Right lobe of liver (tissue), 4 donors: Measurements from ENCODE around the gene RHOT2.

Experiments
- POLR2A ChIP-seq: fragments of 450-650 bp; IDR thresholded peaks from one replicate; pipeline ENCODE4 v1.6.1; 2017; ENCODE audit warnings: antibody characterized with exemption, mild to moderate bottlenecking
- TF ChIP-seq, protein P1 (sequence below), 4 donors: fragments of 200-600 bp in 3 of 4; fragments of 450-650 bp in 1 of 4; IDR thresholded peaks; one replicate each; pipeline versions ENCODE4 v1.5.1 to v1.8.0; 2016 to 2022; ENCODE audit warnings: antibody characterized with exemption in 4 of 4, mild to moderate bottlenecking in 2 of 4
- donor health status: DM: no; HTN: no; CAD: no.
- donor health status: DM: no; HTN: no; CAD: no.
- donor health status: DM: no; HTN: yes; CAD: no.

GRCh38 chr16:660132-660458 is 7.8 kb upstream of the RHOT2 start:
- TF ChIP-seq, protein P1, sequence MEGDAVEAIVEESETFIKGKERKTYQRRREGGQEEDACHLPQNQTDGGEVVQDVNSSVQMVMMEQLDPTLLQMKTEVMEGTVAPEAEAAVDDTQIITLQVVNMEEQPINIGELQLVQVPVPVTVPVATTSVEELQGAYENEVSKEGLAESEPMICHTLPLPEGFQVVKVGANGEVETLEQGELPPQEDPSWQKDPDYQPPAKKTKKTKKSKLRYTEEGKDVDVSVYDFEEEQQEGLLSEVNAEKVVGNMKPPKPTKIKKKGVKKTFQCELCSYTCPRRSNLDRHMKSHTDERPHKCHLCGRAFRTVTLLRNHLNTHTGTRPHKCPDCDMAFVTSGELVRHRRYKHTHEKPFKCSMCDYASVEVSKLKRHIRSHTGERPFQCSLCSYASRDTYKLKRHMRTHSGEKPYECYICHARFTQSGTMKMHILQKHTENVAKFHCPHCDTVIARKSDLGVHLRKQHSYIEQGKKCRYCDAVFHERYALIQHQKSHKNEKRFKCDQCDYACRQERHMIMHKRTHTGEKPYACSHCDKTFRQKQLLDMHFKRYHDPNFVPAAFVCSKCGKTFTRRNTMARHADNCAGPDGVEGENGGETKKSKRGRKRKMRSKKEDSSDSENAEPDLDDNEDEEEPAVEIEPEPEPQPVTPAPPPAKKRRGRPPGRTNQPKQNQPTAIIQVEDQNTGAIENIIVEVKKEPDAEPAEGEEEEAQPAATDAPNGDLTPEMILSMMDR (IDR thresholded peaks at IDR 0.05) = no peak
- TF ChIP-seq POLR2A = no peak
